Stimulated activated naive B cell treated with anti-CD40 and anti-IgM and Interleukin-4, amounts not matched to agents 10 μg/mL and 1 μg/mL and 100 μg/mL, for 72 hours (primary cell): ENCODE measurements around the gene GRID2.

Experiments used
- ATAC-seq, 2 donors: fragments of 150-1000 bp; cut with Tn5 transposase; replicated peaks; 2 replicates each; pipeline ENCODE4 v1.10.0; 2021; ENCODE audit warnings: moderate library complexity in 1 of 2
- DNase-seq: peaks from one replicate; pipeline ENCODE4 v3.0.0; 2021
- H3K27ac Mint-ChIP-seq: one replicate; pipeline ENCODE4 v1.8.0; 2022; ENCODE audit warnings: mild to moderate bottlenecking, mixed read lengths
- H3K27me3 Mint-ChIP-seq, 2 donors: one replicate each; pipeline ENCODE4 v1.8.0; 2022; ENCODE audit warnings: mixed read lengths in 2 of 2
- H3K36me3 Mint-ChIP-seq, 2 donors: one replicate each; pipeline ENCODE4 v1.8.0; 2022; ENCODE audit warnings: mixed read lengths in 2 of 2, mild to moderate bottlenecking in 1 of 2
- H3K4me1 Mint-ChIP-seq, 2 donors: one replicate each; pipeline ENCODE4 v1.8.0; 2022; ENCODE audit warnings: mixed read lengths in 2 of 2, mild to moderate bottlenecking in 1 of 2
- H3K4me3 Mint-ChIP-seq, 2 donors: one replicate each; pipeline ENCODE4 v1.8.0; 2022; ENCODE audit warnings: mild to moderate bottlenecking in 2 of 2, mixed read lengths in 2 of 2, moderate library complexity in 1 of 2
- H3K9me3 Mint-ChIP-seq, 2 donors: one replicate each; pipeline ENCODE4 v1.8.0; 2022; ENCODE audit warnings: mixed read lengths in 2 of 2, mild to moderate bottlenecking in 1 of 2

GRID2 gene

DNA sequence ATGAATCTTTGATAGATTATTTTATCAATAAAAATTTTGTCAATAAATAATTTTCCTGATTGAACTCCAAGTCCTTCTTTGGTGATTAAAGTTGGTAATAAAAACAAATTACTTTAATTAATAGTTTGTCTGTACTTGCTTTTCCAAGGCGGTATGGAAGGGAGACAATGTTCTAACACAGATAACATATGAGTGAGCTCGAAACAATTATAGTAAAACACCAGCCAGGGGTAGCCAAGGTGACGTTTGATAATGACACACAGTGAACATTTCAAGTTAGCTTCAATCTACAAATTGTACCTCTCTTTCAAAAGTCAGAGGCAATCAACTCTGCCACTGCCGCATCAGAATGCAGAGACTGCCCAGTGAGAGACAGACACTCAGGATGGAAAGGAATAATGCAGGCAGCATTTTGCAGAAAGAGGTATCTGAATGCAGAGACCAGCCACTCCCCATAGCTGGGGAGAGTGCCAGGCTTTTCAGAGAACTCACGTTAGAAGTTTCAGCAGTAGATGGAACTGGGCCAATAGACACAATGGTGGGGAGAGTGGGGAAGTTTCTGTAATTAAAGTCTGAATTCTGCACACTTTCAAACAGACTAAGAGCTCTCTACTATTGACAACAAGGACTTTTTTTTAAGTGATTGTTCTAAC is 1506.7 kb downstream of the GRID2 start:
- ATAC-seq (no peak), DNase-seq (no peak)
- Mint-ChIP-seq H3K4me1 (no peaks in the 10 kb centered on the region), H3K27me3 (no peaks in the 10 kb centered on the region), H3K27ac (no peak overlapping the region), H3K9me3 (peaks cover 0 to 2% of the 10 kb centered on the region in 2 donors), H3K36me3 (no peaks in the 10 kb centered on the region), H3K4me3 (no peak overlapping the region)

DNA sequence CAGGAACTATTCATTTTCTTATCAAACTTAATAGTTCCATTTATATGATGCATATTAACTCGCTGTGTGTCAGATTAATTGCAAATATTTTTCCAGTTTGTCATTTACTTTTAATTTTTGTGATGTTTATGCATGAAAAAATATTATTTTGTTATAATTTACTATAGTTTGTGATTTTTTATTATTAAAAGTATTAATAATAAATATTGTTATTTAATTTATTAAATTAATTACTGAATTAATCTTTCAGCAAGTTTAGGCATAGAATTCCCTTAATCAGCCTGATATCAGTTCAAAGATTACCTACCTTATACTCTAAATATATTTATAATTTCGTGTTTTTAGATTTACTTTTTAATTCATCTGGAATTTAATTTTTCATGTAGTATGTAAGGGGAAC is 1509.3 kb downstream of the GRID2 start:
- H3K4me3 Mint-ChIP-seq: no peak overlapping the region
- no peaks in the 10 kb centered on the region for H3K36me3 Mint-ChIP-seq
- peaks cover 0 to 4% of the 10 kb centered on the region in 2 donors for H3K9me3 Mint-ChIP-seq
- no peaks in the 10 kb centered on the region for H3K27me3 Mint-ChIP-seq
- H3K4me1 Mint-ChIP-seq: no peaks in the 10 kb centered on the region
- DNase-seq: no peak
- no peak for ATAC-seq
- H3K27ac Mint-ChIP-seq: no peak overlapping the region

DNA sequence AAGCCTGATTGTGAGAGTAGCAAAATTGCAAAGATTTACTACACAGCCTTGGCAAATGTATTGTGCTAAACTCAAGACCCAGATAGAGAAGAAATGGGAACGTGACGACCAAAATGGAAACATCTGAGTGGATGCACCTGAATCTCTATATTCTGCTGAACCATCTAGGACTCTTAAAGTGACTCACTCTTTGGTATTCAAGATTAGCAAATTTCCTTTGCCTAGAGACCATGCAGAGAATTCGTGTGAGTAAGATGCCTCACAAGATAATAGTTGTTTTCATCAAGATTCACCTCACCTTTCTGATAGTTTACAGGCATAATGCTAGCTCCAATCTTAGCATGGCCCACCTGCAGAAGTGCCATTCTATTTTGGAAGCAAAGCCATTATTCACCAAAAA is 1510.4 kb downstream of the GRID2 start:
- DNase-seq: no peak
- no peaks in the 10 kb centered on the region for H3K4me1 Mint-ChIP-seq
- H3K36me3 Mint-ChIP-seq: no peaks in the 10 kb centered on the region

DNA sequence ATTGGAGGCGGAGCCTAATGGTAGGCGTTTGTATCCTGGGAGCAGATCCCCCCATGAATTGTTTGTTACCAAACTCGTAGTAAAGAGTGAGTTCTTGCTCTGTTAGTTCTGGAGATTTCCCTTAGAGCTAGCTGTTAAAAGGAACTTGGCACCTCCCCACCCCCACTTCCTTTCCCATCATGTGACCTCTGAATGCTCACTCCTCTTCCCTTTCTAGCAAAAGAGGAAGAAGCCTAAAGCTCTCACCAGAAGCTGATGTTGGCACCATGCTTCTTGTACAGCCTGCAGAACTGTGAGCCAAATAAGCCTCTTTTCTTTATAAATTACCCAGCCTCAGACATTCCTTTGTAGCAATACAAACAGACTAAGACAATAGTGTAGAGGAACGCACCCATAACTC is 1511.0 kb downstream of the GRID2 start:
- ATAC-seq: no peak
- H3K9me3 Mint-ChIP-seq: peaks cover 0 to 4% of the 10 kb centered on the region in 2 donors
- no peaks in the 10 kb centered on the region for H3K4me1 Mint-ChIP-seq
- DNase-seq: no peak
- H3K27me3 Mint-ChIP-seq: peaks cover 0 to 6% of the 10 kb centered on the region in 2 donors
- H3K27ac Mint-ChIP-seq: no peak overlapping the region
- no peaks in the 10 kb centered on the region for H3K36me3 Mint-ChIP-seq
- no peak overlapping the region for H3K4me3 Mint-ChIP-seq

More for the DNA sequence above, 1510.4 kb downstream of the GRID2 start:
- Mint-ChIP-seq H3K9me3 (peaks cover 0 to 4% of the 10 kb centered on the region in 2 donors), H3K27ac (no peak overlapping the region), H3K4me3 (no peak overlapping the region), H3K27me3 (peaks cover 0 to 6% of the 10 kb centered on the region in 2 donors)
- ATAC-seq: no peak
